ENCODE data around the gene CTTN.

CTTN gene

GRCh38 chr11:70483077-70483861 is 84.9 kb downstream of the CTTN start:
- Histone ChIP-seq H4K20me1 (ENCODE audit: insufficient read depth, low read length) (no peaks in the 10 kb centered on the region), H3K27me3 (ENCODE audit: insufficient read depth, low read length) (no peaks in the 10 kb centered on the region), H3K4me2 (ENCODE audit: low read length) (no peak overlapping the region), H3K9me2 (ENCODE audit: low read depth, low read length) (no peaks in the 10 kb centered on the region), H3K79me2 (ENCODE audit: insufficient read depth, low read length) (no peaks in the 10 kb centered on the region), H3F3A (ENCODE audit: insufficient read depth, low read length) (no peaks in the 10 kb centered on the region), H2AFZ (ENCODE audit: low read length) (no peak overlapping the region), H3K4me1 (ENCODE audit: insufficient read depth, low read length, severe bottlenecking) (no peaks in the 10 kb centered on the region), H3K4me3 (ENCODE audit: low read depth, low read length, poor library complexity, severe bottlenecking) (no peak overlapping the region), H3K9me3 (ENCODE audit: low read length) (no peaks in the 10 kb centered on the region), H3K9ac (ENCODE audit: low read length) (no peak overlapping the region), H3K27ac (ENCODE audit: low read depth, low read length, poor library complexity, severe bottlenecking) (no peak overlapping the region), H3K36me3 (ENCODE audit: insufficient read depth, low read length) (no peaks in the 10 kb centered on the region)
- TF ChIP-seq CTCF (IDR thresholded peaks at IDR 0.05; ENCODE audit: low read length) (peak; percentile 33; the same call in 1 of the 2 replicates), EZH2 (IDR thresholded peaks at IDR 0.05; ENCODE audit: borderline replicate concordance, low read length) (no peak)

- Histone ChIP-seq H3K36me3 (ENCODE audit: insufficient read depth, low read length) (no peaks in the 10 kb centered on the region), H3K9me2 (ENCODE audit: low read depth, low read length) (no peaks in the 10 kb centered on the region), H3K27me3 (ENCODE audit: insufficient read depth, low read length) (no peaks in the 10 kb centered on the region), H3F3A (ENCODE audit: insufficient read depth, low read length) (no peaks in the 10 kb centered on the region), H4K20me1 (ENCODE audit: insufficient read depth, low read length) (no peaks in the 10 kb centered on the region), H2AFZ (ENCODE audit: low read length) (no peak overlapping the region), H3K9ac (ENCODE audit: low read length) (no peak overlapping the region), H3K4me3 (ENCODE audit: low read depth, low read length, poor library complexity, severe bottlenecking) (no peak overlapping the region), H3K9me3 (ENCODE audit: low read length) (no peaks in the 10 kb centered on the region), H3K27ac (ENCODE audit: low read depth, low read length, poor library complexity, severe bottlenecking) (no peak overlapping the region), H3K79me2 (ENCODE audit: insufficient read depth, low read length) (no peaks in the 10 kb centered on the region), H3K4me2 (ENCODE audit: low read length) (no peak overlapping the region), H3K4me1 (ENCODE audit: insufficient read depth, low read length, severe bottlenecking) (no peaks in the 10 kb centered on the region)
- TF ChIP-seq EZH2 (IDR thresholded peaks at IDR 0.05; ENCODE audit: borderline replicate concordance, low read length) (no peak), CTCF (IDR thresholded peaks at IDR 0.05; ENCODE audit: low read length) (no peak)
Observed at GRCh38 chr11:70483917-70484316, 85.6 kb downstream of the CTTN start.

- Histone ChIP-seq H2AFZ (ENCODE audit: low read length) (no peak overlapping the region), H3K9ac (ENCODE audit: low read length) (no peak overlapping the region), H3K9me2 (ENCODE audit: low read depth, low read length) (no peaks in the 10 kb centered on the region), H4K20me1 (ENCODE audit: insufficient read depth, low read length) (no peaks in the 10 kb centered on the region), H3K9me3 (ENCODE audit: low read length) (no peaks in the 10 kb centered on the region), H3K27ac (ENCODE audit: low read depth, low read length, poor library complexity, severe bottlenecking) (no peak overlapping the region), H3K4me1 (ENCODE audit: insufficient read depth, low read length, severe bottlenecking) (no peaks in the 10 kb centered on the region), H3K4me3 (ENCODE audit: low read depth, low read length, poor library complexity, severe bottlenecking) (no peak overlapping the region), H3K4me2 (ENCODE audit: low read length) (no peak overlapping the region), H3K27me3 (ENCODE audit: insufficient read depth, low read length) (0 out of 2 replicates have a peak, but pooled peaks cover under 1% of the 10 kb centered on the region), H3K79me2 (ENCODE audit: insufficient read depth, low read length) (no peaks in the 10 kb centered on the region), H3F3A (ENCODE audit: insufficient read depth, low read length) (no peaks in the 10 kb centered on the region), H3K36me3 (ENCODE audit: insufficient read depth, low read length) (no peaks in the 10 kb centered on the region)
- no peak for TF ChIP-seq EZH2 (IDR thresholded peaks at IDR 0.05; ENCODE audit: borderline replicate concordance, low read length)
Observed at GRCh38 chr11:70485326-70486025, 87.1 kb downstream of the CTTN start.

Data from OCI-LY1 (cell line).